CD1c-positive myeloid dendritic cell (primary cell): ENCODE measurements around the gene OPRM1.

Source experiments
- DNase-seq: peaks from one replicate; pipeline ENCODE4 v3.0.0-alpha.2; 2016; ENCODE audit errors: extremely low spot score

OPRM1 gene

DNA sequence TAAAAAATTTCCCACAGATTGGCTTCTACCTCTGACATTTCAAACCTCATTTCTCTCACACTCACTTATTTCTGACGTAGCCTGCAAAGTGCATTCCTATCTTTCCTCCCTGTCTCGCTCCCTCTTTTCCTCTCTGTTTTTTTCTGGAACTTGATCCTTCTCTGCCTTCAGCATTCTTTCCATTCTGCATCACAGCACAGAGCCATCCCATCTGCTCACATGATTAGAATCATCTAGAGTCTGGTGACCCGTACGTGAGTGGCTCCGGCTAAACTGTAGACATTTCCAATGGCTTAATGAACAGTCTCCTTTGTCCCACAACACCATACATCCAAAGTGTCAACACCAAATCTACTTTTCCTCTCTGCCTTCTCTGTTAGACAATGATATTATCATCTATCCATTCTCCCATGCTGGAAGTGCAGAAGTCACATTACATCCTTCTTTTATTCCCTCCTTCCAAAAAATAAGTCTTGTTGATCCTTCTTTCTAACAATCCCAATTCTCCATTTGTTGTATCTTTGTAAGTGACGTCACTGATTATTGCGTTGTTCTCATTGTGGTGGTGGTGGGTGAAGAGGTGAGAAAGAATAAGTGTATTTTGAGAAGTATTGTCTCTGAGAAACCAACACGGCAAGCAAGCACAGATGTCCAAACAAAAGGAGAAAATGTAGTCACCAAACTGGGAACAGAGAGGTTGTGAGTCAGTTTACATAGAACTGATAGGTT is 41.6 kb downstream of the OPRM1 start:
- DNase-seq: no peak

GRCh38 chr6:154086510-154086909 is 47.5 kb downstream of the OPRM1 start:
- no peak for DNase-seq

- DNase-seq: no peak
Observed at GRCh38 chr6:154092326-154092962, 53.4 kb downstream of the OPRM1 start.

DNA sequence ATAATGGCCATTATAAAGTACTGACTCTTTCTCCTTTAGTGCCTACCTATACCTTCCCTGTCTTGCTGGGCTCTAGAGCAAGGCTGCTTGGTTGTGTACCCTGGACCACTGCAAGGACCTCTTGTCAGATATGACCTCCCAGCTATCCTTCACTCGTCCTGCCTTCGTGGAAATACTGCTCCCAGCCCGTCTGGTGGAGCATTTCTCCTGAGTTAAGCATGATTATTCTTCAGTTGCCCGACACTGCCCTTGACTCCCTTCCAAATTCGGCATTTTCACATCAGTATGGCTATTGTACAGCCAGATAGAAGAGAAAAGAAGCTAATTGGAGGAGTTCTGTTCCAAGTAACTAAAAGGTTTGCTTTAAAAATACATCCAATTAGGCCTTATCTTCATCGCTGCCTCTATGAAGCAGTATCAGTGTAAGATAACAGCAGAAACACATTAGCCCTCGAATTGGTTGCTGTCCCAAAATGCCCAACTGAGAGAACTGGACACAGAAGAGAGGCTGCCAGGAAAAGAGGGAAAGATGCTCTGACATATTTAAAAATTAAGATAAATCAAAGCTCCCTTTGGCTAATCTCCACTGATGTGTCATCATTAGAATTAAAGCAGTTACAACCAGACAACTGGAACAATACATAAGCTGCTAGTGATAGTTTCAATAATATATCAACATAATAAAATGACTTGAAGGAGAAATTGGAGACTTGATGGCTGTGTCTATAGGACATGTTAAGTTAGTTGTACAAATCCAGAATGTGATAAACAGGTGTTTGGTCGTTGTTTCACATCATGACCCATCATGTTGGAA is 54.4 kb downstream of the OPRM1 start:
- DNase-seq: no peak

- no peak for DNase-seq
Observed at GRCh38 chr6:154095571-154095970, 56.5 kb downstream of the OPRM1 start.

GRCh38 chr6:154096316-154096715 is 57.3 kb downstream of the OPRM1 start:
- no peak for DNase-seq

DNA sequence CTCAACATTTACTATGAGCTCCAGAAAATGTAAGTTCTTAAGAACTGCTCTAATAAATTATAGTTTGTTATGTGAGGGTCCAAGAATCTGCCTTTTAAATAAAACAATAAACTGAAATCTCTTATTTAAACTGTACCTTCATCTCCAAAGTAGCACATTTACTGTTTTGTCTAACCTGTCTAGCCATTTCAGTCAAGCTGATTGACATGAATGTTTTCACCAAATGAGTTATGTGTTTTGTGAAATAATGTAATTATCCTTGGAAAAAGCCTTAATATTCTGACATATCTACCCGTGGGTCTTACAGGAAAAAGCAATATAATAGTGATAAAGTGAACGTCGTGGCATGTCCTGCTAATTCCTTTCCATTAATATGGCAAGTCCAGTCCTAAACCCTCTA is 57.8 kb downstream of the OPRM1 start:
- DNase-seq: no peak

DNA sequence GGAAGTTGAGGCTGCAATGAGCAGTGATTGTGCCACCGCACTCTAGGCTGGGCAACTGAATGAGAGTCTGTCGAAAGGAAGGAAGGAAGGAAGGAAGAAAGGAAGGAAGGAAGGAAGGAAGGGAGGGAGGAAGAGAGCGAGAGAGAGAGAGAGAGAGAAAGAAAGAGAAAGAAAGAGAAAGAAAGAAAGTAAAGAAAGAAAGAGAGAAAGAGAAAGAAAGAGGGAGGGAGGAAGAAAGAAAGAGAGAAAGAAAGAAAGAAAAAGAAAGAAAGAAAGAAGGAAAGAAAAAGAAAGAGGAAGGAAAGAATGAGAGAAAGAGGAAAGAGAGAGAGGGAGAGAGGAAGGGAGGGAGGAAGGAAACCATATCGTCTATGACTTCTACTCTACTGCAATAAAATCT is 60.2 kb downstream of the OPRM1 start:
- DNase-seq: no peak

GRCh38 chr6:154106251-154106650 is 67.2 kb downstream of the OPRM1 start:
- no peak for DNase-seq

GRCh38 chr6:154111025-154111424 is 72.0 kb downstream of the OPRM1 start:
- no peak for DNase-seq

DNA sequence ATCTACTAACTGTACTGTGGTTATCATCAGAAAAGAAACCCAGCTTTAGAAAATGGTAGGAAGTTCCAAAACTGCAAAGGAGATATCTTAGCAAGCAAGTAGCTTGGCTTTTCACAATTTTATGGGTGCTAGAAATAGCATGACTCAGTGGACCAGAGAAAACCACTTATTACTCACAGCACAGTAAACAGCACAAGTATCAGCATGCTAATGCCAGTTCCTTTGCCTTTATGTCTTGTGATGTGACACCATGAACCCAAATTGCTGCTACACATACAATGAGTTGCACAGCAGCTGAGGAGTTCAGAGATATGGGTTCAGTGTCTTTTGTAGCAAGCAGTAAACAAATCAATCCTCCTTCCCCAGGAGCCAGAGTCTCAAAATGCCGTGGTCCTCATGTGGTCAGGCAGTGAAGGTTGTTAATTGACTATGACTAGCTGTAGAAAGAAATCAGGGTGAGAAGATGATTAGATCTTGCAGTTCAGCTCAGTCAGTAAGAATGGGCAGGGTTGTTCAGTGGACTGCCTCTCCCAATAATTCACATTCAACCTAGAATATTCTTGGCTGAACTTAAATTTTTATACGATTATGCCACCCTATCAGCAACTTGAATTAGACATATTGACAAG is 73.3 kb downstream of the OPRM1 start:
- no peak for DNase-seq

GRCh38 chr6:154113392-154113791 is 74.4 kb downstream of the OPRM1 start:
- DNase-seq: no peak

GRCh38 chr6:154117485-154117884 is 78.4 kb downstream of the OPRM1 start:
- DNase-seq: no peak

GRCh38 chr6:154122195-154122925 is 83.3 kb downstream of the OPRM1 start:
- no peak for DNase-seq

GRCh38 chr6:154123155-154123956 is 84.3 kb downstream of the OPRM1 start:
- peak; percentile 82 for DNase-seq

GRCh38 chr6:154125421-154125820 is 86.4 kb downstream of the OPRM1 start:
- peak; percentile 5 for DNase-seq

DNA sequence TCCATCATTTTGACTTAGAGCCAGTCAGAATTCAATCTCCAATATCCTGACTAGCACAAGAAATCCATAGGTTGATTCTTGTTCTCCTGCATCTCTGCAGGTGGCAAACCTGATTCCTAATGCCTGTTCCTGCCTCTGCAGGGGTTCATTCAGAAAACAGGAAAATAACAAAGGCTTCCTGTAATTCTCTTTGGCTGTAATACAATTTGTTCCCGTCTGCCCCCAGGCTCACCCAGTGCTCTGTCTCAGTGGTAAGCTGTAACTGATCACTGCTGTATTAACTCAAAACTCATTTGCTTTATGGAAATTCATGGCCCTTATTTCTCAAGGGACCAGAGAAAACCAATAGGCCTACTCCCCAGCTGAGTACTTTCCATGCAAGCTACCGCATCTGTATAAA is 88.6 kb downstream of the OPRM1 start:
- no peak for DNase-seq

GRCh38 chr6:154134471-154135147 is 95.6 kb downstream of the OPRM1 start:
- DNase-seq: no peak

DNA sequence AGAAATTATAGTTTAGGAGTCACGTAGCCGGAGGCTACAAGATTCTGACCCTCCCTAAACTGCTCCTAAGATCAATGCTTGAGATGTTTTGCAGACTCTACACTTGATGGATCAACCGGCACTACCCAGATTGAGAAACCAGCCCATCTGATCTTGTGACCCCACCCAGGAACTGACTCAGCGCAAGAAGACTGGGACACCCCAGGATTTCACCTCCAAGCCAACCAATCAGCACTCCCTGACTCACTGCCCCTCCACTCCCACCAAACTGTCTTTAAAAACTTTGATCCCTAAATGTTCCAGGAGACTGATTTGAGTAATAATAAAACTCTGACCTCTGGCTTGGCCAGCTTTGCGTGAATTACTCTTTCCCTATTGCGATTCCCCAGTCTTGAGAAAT is 99.8 kb downstream of the OPRM1 start:
- DNase-seq: peak; percentile 45

GRCh38 chr6:154139892-154140291 is 100.9 kb downstream of the OPRM1 start:
- DNase-seq: peak; percentile 74
